Measurements from ENCODE around the gene HSFY2. TPM values are rescaled to one million over a fixed set of nuclear protein-coding genes. Genes with fewer than 3 reads are reported as not detected.
"Not testable (repeated sequence)": the region's sequence is repeated elsewhere in the genome, so short reads cannot be mapped to it uniquely, and the experiment has no call there.

HSFY2 gene, protein sequence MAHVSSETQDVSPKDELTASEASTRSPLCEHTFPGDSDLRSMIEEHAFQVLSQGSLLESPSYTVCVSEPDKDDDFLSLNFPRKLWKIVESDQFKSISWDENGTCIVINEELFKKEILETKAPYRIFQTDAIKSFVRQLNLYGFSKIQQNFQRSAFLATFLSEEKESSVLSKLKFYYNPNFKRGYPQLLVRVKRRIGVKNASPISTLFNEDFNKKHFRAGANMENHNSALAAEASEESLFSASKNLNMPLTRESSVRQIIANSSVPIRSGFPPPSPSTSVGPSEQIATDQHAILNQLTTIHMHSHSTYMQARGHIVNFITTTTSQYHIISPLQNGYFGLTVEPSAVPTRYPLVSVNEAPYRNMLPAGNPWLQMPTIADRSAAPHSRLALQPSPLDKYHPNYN
- total RNA-seq, result not detected

DNA sequence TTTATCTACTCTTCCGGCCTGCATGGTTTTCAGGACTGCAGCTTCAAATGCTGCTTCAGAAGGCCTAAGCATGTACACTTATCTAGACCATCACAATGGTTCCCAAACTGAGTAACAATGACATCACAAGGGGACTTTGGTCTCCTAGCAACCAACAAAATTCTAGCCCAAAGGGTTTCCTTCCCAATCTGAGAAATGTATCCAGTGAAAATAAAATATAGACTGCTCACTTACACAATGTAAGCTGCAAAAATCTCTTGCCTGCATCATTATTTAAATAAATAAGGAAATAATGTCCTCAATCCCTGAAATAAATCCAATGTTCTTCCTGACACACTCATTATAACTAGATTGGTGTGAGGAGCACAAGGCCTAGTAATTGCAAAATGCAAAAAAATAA lies at the start of gene HSFY2:
Gene HSFY2, minus strand, starts transcription at position 101 of the 400 bp plus-strand sequence. CDS start 117 bp downstream, outside the sequence.
- H3K9me3 ChIP-seq; H3K27me3 ChIP-seq; H3K27ac ChIP-seq; H3K36me3 ChIP-seq; H3K4me3 ChIP-seq; intact Hi-C loops (cut with DNase I); H3K4me1 ChIP-seq; DNase-seq (ENCODE audit: low spot score in 2 of 2): not testable (repeated sequence)

DNA sequence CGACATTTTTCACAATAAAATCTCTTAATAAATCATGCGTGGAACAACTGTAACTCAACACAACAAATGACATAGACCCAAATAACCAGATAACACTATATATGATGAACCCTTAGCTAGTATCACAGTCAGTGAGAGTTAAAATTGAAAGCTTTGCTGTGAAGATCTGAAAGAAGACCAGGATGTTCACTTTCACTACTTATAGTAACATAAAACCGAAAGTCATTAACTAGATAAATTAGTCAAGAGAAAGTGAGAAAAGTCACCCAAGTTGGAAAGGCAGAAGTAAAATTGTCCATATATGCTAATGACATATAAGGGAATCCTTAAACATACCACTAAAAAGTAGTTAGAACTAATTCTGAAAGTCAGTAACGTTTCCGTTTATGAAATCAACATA lies 42.2 kb upstream of the HSFY2 start:
- H3K4me1 ChIP-seq; DNase-seq (ENCODE audit: low spot score in 2 of 2); H3K27me3 ChIP-seq; H3K36me3 ChIP-seq; H3K4me3 ChIP-seq; intact Hi-C loops (cut with DNase I); H3K9me3 ChIP-seq; H3K27ac ChIP-seq: not testable (repeated sequence)

DNA sequence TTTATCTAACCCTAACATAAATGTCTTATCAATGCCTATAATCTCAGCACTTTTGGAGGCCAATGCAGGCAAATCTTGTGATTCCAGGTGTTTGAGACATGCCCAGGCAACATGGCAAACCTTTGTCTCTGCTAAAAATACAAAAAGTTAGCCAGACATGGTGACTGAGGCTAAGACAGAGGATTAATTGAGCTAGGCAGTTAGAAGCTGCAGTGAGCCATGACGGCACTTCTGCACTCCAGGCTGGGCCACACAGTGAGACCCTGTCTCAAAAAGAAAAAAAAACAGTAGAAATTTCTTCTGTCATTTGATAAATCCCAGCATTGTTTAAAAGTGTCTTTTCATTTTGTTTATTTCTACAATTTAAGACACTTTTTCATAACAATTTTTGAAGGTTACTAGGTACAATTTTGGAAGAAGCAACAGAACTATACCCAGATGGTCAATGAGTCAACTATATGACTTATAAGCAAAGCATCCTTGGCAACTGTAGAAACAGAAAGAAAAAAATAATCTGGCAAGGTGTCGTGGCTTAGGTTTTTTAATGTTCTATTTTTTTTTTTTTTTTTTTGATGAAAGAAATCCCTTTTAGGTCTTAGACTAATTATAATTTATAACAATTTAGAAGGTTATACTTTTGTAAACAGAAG lies 15.3 kb upstream of the HSFY2 start:
- H3K9me3 ChIP-seq; H3K27ac ChIP-seq; H3K36me3 ChIP-seq; H3K27me3 ChIP-seq; intact Hi-C loops (cut with DNase I); H3K4me3 ChIP-seq; H3K4me1 ChIP-seq; DNase-seq (ENCODE audit: low spot score in 2 of 2): not testable (repeated sequence)

DNA sequence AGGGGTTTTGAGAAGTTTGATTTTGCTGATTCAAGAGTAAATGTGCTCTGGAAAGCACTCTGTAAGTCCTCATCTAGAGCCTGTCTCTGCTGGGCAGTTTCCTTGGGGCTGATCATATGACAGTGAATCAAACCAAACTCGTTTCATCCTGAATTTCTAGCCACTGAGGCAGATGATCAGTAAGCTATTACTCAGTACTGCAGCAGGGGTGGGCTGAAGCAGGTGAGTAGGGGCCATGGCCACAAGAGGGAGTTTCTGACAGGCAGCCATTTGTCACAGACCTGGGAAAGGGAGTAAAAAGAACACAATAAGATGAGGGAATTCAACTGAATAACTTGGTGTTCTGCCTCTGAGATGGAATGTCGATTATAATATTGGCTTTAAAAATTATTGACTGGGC lies 19.5 kb downstream of the HSFY2 start:
- H3K36me3 ChIP-seq; H3K9me3 ChIP-seq; H3K27me3 ChIP-seq; intact Hi-C loops (cut with DNase I); H3K4me1 ChIP-seq; DNase-seq (ENCODE audit: low spot score in 2 of 2); H3K27ac ChIP-seq; H3K4me3 ChIP-seq: not testable (repeated sequence)

DNA sequence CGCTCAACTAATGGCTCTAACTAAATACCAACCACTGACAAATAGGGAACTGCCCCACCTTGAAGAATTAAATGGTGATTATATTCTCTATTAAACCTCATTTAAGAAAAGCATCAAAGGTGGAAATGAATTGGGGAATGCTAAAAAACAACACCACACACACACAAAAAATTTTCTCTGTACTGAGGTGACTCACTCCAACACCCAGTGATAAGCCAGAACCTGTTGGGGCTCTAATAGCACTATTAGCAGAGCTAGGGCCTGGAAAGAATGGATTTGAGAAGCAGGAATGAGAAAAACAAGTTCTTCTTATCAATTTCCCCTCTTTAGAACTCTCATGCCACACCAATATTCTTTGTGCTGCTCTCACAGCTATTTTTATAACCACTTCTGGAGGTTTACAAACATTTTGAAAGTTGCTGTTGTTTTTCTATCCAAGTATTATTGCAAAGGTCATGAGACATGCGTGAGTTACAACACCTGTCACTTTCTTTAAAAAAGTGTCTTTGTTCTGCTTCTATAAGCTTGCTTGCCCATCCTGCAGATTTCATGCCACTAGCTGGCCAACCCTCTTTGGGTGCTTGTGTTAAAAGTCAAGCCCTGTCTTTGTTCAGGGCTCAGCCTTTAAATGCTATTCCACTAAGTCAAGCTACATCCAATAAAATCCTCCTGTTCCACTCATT lies 20.3 kb downstream of the HSFY2 start:
- intact Hi-C loops (cut with DNase I); H3K9me3 ChIP-seq; H3K36me3 ChIP-seq; H3K4me1 ChIP-seq; H3K27ac ChIP-seq; H3K27me3 ChIP-seq; DNase-seq (ENCODE audit: low spot score in 2 of 2); H3K4me3 ChIP-seq: not testable (repeated sequence)

DNA sequence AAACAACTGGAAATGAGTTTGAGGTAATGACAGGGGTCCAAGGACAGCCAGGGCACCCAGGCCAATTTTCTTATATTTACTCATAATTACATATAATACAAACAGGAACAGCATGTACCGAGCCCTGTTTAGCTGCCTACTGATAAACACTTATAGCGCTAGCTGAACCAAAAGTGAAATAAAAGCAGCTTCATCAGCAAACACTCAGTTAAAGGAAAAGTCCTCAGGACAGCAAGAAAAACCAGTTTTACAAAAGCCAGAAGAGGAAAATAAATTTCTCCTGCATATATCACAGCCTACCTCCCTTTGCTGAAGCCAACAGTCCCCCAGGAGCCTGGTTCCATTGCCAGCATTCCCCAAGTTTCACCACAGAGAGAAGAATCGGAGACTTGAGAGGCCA lies 49.8 kb downstream of the HSFY2 start:
- H3K36me3 ChIP-seq; H3K4me1 ChIP-seq; H3K9me3 ChIP-seq; intact Hi-C loops (cut with DNase I); H3K4me3 ChIP-seq; H3K27ac ChIP-seq; H3K27me3 ChIP-seq; DNase-seq (ENCODE audit: low spot score in 2 of 2): not testable (repeated sequence)

Other genes starting within 250 kb of the HSFY2 start
- not detected for gene HSFY1, start 227.0 kb downstream of the HSFY2 start, total RNA-seq

All from ascending aorta (tissue), 2 donors.